Stimulated activated CD4-positive, alpha-beta T cell treated with anti-CD3 and anti-CD28 coated beads, Interleukin-4, amount 100 ng/mL, for 4 hours (primary cell): ENCODE data around the gene NUP160.
A peak's percentile ranks its signal among the peaks of the same experiment; 100 is the strongest.
"Not testable (repeated sequence)": the region's sequence is repeated elsewhere in the genome, so short reads cannot be mapped to it uniquely, and the experiment has no call there.

Experiments
- DNase-seq, 2 experiments: peaks; one replicate each; pipeline ENCODE4 v3.0.0-alpha.2; 2020

NUP160 gene, protein sequence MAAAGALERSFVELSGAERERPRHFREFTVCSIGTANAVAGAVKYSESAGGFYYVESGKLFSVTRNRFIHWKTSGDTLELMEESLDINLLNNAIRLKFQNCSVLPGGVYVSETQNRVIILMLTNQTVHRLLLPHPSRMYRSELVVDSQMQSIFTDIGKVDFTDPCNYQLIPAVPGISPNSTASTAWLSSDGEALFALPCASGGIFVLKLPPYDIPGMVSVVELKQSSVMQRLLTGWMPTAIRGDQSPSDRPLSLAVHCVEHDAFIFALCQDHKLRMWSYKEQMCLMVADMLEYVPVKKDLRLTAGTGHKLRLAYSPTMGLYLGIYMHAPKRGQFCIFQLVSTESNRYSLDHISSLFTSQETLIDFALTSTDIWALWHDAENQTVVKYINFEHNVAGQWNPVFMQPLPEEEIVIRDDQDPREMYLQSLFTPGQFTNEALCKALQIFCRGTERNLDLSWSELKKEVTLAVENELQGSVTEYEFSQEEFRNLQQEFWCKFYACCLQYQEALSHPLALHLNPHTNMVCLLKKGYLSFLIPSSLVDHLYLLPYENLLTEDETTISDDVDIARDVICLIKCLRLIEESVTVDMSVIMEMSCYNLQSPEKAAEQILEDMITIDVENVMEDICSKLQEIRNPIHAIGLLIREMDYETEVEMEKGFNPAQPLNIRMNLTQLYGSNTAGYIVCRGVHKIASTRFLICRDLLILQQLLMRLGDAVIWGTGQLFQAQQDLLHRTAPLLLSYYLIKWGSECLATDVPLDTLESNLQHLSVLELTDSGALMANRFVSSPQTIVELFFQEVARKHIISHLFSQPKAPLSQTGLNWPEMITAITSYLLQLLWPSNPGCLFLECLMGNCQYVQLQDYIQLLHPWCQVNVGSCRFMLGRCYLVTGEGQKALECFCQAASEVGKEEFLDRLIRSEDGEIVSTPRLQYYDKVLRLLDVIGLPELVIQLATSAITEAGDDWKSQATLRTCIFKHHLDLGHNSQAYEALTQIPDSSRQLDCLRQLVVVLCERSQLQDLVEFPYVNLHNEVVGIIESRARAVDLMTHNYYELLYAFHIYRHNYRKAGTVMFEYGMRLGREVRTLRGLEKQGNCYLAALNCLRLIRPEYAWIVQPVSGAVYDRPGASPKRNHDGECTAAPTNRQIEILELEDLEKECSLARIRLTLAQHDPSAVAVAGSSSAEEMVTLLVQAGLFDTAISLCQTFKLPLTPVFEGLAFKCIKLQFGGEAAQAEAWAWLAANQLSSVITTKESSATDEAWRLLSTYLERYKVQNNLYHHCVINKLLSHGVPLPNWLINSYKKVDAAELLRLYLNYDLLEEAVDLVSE (N-terminal part only)

DNA sequence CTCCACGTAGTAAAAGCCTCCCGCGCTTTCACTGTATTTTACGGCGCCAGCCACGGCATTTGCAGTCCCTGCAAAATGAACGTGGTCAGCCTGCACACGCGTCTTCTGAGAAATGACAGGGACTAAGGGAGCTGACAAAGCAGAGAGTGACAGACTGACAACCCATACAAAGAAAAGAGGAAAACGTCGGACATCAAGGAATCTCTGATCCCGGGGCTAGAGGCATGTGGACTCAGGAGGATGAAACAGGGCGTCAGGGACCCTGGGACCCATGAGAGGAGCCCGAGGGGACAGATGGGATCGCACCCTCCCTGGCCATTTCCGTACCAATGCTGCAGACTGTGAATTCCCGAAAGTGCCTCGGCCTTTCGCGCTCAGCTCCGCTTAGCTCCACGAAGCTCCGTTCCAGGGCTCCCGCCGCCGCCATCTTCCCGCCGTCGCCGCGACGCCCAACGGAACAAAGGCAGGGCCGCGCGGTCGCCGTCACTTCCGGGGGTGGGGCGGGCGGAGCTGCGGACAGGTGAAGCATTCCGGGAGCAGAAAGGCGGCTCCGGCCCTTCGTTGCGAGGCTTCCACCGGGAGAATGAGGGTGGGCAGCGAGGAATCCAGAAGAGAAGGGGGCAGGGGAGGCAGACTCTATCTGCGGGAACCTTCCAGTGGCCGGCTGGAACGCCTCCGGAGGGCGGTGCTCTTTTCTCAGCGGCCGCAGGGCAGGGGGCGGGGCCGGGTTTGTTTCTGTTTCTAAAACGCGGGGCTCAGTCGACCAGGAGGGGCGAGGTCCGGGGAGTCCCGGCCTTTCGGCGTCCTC lies at the start of gene NUP160:
NUP160 (minus strand) TSS at position 459 of the 808 bp plus-strand sequence; CDS start at position 427, 32 bp downstream.
- peak; percentile 82 to 89 for DNase-seq

DNA sequence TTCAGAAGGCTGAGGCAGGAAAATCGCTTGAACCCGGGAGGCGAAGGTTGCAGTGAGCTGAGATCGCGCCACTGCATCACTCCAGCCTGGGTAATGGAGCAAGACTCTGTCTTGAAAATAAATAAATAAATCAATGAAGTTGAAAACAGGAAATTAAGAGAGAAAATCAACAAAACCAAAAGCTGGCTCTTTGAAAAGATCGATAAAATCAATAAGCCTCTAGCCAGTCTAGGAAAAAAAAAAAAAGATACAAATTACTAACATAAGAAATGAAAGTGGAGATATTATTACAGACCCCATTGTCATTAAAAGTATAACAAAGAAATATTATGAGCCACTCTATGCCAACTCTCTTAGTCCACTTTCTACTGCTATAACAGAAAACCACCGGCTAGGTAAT lies 48.0 kb upstream of the NUP160 start:
- DNase-seq = no peak

DNA sequence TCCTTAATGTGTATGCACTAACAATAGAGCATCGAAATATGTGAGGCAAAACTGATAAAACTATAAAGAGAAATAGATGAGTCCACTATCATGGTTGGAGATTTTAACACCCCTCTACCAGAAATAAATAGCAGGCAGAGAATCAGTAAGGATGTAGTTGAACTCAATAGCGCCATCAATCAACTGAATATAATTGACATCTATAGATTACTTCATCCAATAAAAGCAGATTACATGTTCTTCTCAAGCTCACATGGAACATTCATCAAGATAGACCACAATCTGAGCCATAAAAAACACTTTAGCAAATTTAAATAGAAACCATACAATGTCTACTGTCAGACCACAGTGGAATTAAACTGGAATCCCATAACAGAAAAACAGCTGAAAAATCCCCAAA lies 46.9 kb upstream of the NUP160 start:
- DNase-seq = no peak

DNA sequence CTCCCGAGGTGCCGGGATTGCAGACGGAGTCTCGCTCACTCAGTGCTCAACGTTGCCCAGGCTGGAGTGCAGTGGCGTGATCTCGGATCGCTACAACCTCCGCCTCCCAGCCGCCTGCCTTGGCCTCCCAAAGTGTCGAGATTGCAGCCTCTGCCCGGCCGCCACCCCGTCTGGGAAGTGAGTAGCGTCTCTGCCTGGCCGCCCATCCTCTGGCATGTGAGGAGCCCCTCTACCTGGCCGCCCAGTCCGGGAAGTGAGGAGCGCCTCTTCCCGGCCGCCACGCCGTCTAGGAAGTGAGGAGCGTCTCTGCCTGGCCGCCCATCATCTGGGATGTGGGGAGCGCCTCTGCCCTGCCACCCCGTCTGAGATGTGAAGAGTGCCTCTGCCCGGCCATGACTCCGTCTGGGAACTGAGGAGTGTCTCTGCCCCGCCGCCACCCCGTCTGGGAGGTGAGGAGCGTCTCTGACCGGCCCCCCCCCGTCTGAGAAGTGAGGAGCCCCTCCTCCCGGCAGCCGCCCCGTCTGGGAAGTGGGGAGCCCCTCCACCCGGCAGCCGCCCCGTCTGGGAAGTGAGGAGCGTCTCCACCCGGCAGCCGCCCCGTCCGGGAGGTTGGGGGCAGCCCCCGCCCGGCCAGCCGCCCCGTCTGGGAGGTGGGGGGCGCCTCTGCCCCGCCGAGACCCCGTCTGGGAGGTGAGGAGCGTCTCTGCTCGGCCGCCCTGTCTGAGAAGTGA lies 44.6 kb upstream of the NUP160 start:
- DNase-seq = not testable (repeated sequence)

DNA sequence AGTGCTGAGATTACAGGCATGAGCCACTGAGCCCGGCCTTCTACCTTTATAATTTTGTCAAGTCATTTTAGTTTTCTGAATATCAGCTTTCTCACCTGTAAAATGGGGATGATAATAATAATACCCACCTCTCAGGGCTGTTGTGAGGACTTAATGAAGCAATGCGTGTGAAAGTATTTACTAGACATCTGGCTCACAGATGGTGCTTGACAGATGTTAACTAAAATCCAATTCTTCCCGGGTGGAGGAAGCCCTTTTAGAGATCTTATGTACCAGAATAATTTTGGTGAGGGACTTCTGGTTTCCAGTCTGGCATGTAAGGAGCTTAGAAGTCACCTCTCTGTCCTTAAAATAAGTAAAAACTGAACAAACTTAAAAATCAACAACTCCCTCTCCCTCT lies 43.7 kb upstream of the NUP160 start:
- DNase-seq = no peak

DNA sequence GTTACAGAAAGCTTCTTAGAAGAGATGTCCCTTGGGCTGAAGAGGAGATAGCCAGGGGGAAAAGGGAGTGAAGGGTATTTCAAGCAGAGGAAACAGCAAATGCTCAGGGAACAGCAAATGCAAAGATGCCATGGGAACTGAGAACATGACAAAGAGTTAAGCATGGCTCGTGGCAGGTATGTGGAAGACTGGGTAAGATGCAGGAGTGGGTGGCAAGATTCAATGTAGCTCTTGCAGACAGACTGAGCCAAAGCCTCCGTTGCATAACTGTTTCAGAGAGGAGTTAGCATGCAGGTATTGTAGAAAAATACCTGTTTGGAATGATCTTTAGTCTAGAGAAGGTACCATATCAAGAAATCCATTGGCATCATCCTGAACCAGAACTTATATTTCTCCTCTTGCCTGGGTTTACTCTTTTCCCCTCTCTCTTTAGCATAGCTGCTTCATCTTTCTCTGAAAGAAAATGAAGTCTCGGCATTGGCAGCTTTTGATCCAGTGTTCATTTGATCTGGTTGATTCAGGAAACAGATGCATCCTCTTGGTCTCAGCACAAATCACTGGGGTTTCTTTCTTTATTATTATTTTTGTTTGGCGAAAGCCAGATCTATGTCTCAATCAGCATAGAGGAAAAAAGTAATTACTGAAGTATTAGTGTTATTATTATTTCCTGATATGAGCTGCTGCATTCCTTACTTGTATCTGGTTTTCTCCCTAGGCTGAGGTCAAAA lies 41.7 kb upstream of the NUP160 start:
- no peak for DNase-seq

DNA sequence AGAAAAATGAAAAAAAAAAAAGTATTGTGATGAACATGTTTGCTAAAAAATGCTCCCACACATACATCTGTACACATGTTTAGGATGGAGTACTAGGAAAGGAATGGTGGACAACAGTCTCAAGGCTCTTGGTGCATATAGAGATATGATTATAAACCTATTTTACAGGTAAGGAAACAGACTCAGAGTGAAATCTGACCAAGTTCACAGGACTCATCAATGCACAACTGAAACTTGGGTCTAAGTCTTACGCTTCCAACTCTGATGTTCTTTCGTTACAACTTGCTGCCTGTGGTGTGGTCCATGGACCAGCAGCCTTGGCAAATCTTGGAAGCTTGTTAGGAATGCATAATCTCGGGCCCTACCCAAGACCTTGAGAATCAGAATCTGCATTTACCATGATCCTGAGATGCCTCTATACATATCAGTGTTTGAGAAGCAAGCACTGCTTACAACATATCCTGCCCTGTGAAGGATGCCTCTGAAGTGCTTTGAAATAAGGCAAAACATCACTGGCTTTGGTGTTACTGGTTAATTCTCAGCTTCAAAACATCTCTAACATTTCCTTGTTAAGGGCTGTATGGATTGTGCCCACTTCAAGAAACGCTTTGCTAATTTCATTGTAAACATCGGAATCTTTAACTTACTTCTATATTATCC lies 39.9 kb upstream of the NUP160 start:
- DNase-seq = no peak

DNA sequence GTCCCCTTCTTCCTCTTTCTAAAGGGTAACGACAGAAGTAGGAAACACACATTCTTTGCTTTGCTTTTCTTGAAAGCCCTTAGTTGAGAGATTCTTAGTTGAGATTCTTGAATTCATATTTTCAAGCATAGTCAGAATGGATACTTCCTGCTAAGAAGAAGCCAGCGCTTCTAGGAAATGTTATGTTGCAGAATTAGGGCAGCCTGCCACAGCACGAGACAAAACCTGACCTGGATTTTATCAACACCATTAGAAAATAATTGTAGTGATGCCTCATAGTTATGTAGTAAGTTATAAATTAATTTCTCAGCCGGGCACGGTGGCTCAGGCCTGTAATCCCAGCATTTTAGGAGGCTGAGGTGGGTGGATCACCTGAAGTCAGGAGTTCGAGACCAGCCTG lies 37.9 kb upstream of the NUP160 start:
- DNase-seq = no peak

DNA sequence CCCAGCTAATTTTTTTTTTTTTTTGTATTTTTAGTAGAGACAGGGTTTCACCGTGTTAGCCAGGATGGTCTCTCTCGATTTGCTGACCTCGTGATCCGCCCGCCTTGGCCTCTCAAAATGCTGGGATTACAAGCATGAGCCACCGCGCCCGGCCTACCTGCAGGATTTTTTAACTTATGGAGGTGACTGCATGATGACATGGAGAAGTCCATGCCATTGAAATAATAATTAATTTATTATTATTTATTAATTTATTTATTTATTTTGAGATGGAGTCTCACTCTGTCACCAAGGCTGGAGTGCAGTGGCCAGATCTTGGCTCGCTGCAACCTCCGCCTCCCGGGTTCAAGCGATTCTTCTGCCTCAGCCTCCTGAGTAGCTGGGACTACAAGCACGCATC lies 34.3 kb upstream of the NUP160 start:
- DNase-seq = not testable (repeated sequence)

DNA sequence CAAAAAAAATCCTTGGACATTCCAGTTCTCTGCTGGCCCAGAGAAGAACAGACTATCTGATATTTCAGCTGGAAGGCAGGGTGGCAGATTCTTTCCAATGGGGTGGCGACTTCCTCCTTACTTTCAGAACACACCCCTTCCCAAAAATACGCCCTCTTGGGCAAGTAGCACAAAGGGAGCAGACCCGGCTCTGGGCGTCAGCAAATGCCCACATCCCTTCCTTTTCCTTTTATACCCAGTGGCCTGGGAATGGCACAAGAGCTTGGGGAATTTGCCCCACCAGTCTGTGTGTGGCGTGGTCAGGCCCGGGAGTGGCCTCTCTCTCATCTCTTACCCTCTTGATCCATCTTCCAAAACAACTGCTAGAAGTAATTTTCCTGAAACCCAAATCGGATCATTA lies 33.0 kb upstream of the NUP160 start:
- no peak for DNase-seq

DNA sequence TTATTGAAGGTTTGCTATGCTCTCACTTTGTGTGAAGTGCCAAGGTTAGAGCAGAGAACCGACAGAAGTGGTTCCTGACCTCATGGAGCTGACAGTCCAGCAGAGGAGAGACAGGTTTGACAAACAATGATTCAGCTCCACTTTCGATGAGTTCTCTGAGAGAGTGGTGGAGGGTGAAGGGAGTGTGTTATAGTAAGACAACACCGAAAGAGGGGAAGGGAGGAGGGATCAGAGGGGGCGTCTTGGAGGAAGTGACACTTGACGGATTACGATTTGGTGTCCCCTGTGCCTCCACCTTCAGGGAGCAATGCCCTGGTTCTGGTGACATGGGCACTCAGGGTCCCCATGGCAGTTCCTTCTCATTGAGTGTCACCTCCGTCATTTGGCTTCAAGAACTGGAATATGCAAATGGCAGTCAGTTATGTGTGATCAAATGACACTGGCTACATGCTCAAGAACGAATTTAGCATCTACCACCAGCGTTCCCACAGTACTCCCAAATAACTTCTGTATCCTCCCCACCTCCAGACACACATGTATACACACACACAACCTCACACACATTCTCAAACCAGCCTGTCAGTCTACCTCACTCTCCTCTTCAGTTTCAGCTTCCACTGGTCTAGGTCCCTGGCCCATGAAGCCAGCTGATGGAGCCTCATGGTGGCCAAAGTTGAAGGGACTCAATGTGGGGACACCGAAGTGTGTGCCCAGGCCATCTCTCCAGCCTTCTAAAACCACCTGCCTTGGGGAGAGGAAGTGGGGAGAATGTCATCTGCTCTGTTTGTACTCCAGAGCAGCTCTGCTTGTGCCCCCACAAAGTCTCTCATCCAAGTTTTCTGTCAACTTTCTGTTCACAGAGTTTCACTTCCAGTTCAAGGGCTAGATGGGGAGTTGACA lies 31.4 kb upstream of the NUP160 start:
- DNase-seq = no peak

DNA sequence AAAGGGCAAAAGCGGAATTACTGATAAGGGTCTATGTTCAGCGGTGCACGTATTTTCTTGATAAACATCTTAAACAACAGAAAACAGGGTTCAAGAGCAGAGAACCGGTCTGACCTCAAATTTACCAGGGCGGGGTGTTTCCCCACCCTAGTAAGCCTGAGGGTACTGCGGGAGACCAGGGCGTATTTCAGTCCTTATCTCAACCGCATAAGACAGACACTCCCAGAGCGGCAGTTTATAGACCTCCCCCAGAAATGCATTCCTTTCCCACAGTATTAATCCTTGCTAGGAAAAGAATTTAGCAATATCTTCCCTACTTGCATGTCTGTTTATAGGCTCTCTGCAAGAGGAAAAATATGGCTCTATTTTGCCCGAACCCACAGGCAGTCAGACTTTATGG lies 27.7 kb upstream of the NUP160 start:
- not testable (repeated sequence) for DNase-seq

DNA sequence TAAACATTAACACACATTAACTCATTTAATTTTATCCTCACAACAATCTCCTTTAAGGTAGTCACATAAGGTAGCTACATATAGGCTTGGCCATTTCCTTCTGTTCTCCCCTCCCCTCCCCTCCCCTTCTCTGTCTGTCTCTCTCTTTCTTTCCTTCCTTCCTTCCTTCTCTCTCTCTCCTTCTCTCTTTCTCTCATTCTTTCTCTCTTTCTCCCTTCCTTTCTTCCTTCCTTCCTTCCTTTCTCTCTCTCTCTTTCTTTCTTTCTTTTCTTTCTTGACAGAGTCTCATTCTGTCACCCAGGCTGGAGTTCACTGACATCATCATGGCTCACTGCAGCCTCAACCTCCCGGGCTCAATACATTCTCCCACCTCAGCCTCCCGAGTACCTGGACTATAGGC lies 22.3 kb upstream of the NUP160 start:
- DNase-seq = no peak

DNA sequence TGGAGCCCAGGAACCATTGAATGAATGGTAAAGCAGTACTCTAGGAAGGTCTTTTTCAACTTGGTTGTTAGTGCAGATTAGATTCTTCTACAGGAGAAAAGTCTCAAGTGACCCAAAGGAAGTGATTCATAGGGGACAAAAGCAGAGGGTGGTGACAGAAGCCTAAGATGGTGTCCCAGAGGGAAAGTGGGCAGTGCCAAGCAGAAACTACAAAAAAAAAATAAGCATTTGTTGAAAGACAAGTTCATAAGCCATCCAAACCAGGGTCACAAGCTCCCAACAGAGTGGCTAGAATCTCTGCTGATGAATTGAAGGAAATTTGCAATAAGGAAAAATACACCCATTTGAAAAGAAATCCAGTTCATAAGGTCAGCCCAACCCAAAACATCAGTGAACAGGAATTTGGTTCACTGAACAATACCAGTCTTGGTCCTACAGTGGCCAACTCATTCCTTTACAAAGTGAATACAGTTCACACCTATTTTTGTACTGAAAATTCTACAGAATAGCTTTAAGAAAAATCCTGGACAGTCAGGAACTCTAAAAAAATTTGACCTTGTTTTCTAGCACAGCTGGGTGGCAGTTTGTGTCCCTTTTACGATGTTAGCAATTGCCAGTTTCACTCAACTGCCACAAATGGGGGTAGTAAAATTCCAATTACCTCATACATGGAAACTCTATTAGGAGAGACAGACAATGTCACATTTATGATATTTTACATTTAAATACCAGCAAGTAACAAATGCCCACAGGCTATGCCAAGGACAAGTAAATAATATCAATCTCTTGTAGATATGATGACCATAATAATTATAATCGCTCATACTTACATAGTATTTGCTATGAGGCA lies 21.6 kb upstream of the NUP160 start:
- no peak for DNase-seq

DNA sequence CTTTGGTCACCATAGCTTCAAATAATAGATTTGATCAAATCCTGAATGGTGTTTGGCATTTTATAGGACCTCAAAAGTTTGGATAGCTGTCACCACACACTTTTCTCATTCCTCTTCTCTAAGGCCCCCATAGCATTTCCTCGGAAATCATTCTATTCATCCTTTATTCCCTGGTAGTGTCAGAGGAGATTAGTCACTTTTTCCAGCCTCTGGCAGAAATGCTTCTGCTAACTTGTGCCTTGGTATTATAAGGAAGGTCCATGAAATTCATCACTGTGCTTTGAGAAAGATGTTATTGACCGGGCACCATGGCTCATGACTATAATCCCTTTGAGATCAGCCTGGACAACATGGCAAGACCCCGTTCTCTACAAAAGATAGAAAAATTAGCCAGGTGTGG lies 19.7 kb upstream of the NUP160 start:
- no peak for DNase-seq

DNA sequence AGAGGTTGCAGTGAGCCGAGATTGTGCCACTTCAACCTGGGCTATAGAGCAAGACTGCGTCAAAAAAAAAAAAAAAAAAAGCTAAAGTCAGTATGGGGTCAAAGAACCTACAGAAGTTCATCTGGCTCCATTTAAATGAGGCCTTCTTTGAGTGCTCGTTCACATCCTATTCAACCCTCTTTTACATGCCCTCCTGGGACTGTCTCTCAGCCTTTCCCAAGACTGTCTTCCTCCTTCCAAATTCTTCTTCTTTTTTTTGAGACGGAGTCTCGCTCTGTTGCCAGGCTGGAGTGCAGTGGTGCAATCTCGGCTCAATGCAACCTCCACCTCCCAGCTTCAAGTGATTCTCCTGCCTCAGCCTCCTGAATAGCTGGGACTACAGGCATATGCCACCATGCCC lies 18.7 kb upstream of the NUP160 start:
- DNase-seq = not testable (repeated sequence)

DNA sequence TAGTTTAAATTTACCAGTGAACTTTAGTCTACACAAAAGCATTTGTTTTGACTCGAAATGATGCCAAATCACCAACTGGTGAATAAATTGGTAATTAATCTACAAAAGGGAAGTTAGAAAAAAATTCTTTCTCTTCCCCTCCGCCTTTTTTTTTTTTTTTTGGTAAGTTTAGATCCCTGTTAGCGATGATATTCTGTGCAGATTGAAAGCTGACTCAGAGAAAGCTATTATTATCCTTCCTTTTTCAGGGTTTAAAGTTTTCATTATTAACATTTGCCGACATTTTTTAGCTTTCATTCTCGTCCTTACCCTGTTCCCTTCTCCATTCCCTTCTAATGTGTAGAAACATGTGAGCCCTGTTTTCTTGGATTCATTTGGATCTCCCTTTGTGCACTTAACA lies 16.8 kb upstream of the NUP160 start:
- DNase-seq = no peak

DNA sequence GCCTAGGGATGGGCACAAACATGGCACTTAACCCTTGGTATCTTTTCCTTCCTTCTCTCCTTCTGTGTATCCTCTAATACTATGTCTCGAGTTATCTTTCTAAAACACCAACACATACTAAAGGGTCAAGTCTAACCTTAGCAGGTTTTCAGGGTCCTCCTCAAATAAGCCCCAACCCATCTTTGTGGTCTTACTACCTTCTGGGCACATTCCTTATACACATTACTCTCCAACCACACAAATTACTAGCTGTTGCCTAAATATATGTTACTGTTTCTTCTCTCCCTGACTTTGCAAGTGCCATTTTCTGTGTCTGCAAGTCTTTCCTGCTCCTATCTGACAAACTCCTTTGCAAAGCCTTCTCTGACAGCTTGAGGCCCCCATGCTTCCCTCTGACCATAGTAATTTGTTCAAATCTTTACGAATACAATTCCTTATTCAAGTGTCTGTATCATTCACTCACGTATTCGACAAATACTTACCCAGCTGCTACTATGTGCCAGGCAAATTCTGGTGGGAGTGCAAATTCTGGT lies 15.8 kb upstream of the NUP160 start:
- DNase-seq = no peak
